ENCODE measurements around the gene HEXA. TPM values are rescaled to one million over a fixed set of nuclear protein-coding genes. Genes with fewer than 3 reads are reported as not detected.

HEXA gene
- polyA plus RNA-seq, 1 donor from 2014 or later: 105 TPM

- Histone ChIP-seq H3K9ac (ENCODE audit: low read length) (no peak overlapping the region), H3K4me3 (ENCODE audit: low read length) (no peak overlapping the region), H3K27ac (ENCODE audit: low read length) (no peak overlapping the region), H3K36me3 (ENCODE audit: insufficient read depth, low read length) (peaks cover 8% of the 10 kb centered on the region), H3K4me2 (ENCODE audit: low read length) (no peak overlapping the region), H3K27me3 (ENCODE audit: insufficient read depth, low read depth, low read length) (no peaks in the 10 kb centered on the region), H3F3A (ENCODE audit: insufficient read depth, low read length, poor library complexity, severe bottlenecking) (no peaks in the 10 kb centered on the region), H4K20me1 (ENCODE audit: insufficient read depth) (no peaks in the 10 kb centered on the region), H3K9me2 (ENCODE audit: insufficient read depth, low read length) (no peaks in the 10 kb centered on the region), H3K79me2 (replicated peaks; ENCODE audit: insufficient read depth, low read length) (no peaks in the 10 kb centered on the region), H2AFZ (ENCODE audit: low read depth, low read length) (no peak overlapping the region), H3K9me3 (ENCODE audit: low read length) (no peaks in the 10 kb centered on the region)
- no peak for TF ChIP-seq SMC3 (conservative IDR thresholded peaks at IDR 0.05; ENCODE audit: poor library complexity)
- TF ChIP-seq POLR2AphosphoS5 (IDR thresholded peaks at IDR 0.05): no peak
- no peak for TF ChIP-seq MXI1 (conservative IDR thresholded peaks at IDR 0.05; ENCODE audit: poor library complexity, severe bottlenecking)
- TF ChIP-seq TAF1 (IDR thresholded peaks at IDR 0.05; ENCODE audit: low read depth): no peak
These were observed 30.0 kb downstream of the HEXA start for GRCh38 chr15:72345806-72346205.

GRCh38 chr15:72345280-72345679 is 30.5 kb downstream of the HEXA start:
- Histone ChIP-seq H2AFZ (ENCODE audit: low read depth, low read length) (no peak overlapping the region), H3K4me3 (ENCODE audit: low read length) (no peak overlapping the region), H3K4me2 (ENCODE audit: low read length) (no peak overlapping the region), H3K9me2 (ENCODE audit: insufficient read depth, low read length) (no peaks in the 10 kb centered on the region), H3K9me3 (ENCODE audit: low read length) (no peaks in the 10 kb centered on the region), H3K9ac (ENCODE audit: low read length) (no peak overlapping the region), H3K27me3 (ENCODE audit: insufficient read depth, low read depth, low read length) (no peaks in the 10 kb centered on the region), H4K20me1 (ENCODE audit: insufficient read depth) (no peaks in the 10 kb centered on the region), H3F3A (ENCODE audit: insufficient read depth, low read length, poor library complexity, severe bottlenecking) (no peaks in the 10 kb centered on the region), H3K36me3 (ENCODE audit: insufficient read depth, low read length) (peaks cover 8% of the 10 kb centered on the region), H3K27ac (ENCODE audit: low read length) (no peak overlapping the region), H3K79me2 (replicated peaks; ENCODE audit: insufficient read depth, low read length) (no peaks in the 10 kb centered on the region)
- TF ChIP-seq EZH2 (IDR thresholded peaks at IDR 0.05; ENCODE audit: borderline replicate concordance, insufficient read depth, low read length, poor library complexity, severe bottlenecking): no peak
- no peak for TF ChIP-seq RAD21 (conservative IDR thresholded peaks at IDR 0.05)
- TF ChIP-seq MXI1 (conservative IDR thresholded peaks at IDR 0.05; ENCODE audit: poor library complexity, severe bottlenecking): no peak
- no peak for TF ChIP-seq EP300 (conservative IDR thresholded peaks at IDR 0.05; ENCODE audit: poor library complexity, severe bottlenecking)
- no peak for TF ChIP-seq TAF1 (IDR thresholded peaks at IDR 0.05; ENCODE audit: low read depth)
- TF ChIP-seq REST (IDR thresholded peaks at IDR 0.05; ENCODE audit: borderline replicate concordance): no peak
- TF ChIP-seq SMC3 (conservative IDR thresholded peaks at IDR 0.05; ENCODE audit: poor library complexity): no peak
- no peak for TF ChIP-seq CTCF (IDR thresholded peaks at IDR 0.05; ENCODE audit: poor library complexity, severe bottlenecking)
- TF ChIP-seq POLR2AphosphoS5 (IDR thresholded peaks at IDR 0.05): no peak

All from neural cell (in vitro differentiated cells).